K562 (cell line): ENCODE measurements around the gene OBSCN. TPM values are rescaled to one million over a fixed set of nuclear protein-coding genes. Genes with fewer than 3 reads are reported as not detected.

Source experiments
- AFF1 ChIP-seq, 2 experiments: fragments of 450-650 bp; IDR thresholded peaks; 2 replicates each; pipeline ENCODE4 v1.6.1; 2018; ENCODE audit warnings: mild to moderate bottlenecking in 2 of 2, low read depth in 1 of 2; ENCODE audit not compliant: partially characterized antibody in 2 of 2
- ARID1B ChIP-seq: fragments of 450-650 bp; IDR thresholded peaks from 2 replicates; pipeline ENCODE4 v1.6.1; 2016; ENCODE audit warnings: antibody characterized with exemption, mild to moderate bottlenecking, inconsistent platforms
- CUX1 ChIP-seq: fragments of 200-800 bp; sonication (Bioruptor generic); IDR thresholded peaks from 2 replicates; pipeline ENCODE4 v1.6.1; 2016; ENCODE audit warnings: missing genetic modification characterization, missing compliant biosample characterization
- GATA2 ChIP-seq: sonication (generic); formaldehyde crosslinking; IDR thresholded peaks from 2 replicates; pipeline ENCODE4 v1.4.0; 2020; ENCODE audit warnings: mild to moderate bottlenecking, missing genetic modification reagents
- JUN ChIP-seq, 2 experiments: sonication (generic) in 1 of 2; formaldehyde crosslinking in 1 of 2; IDR thresholded peaks; 2 replicates each; pipeline versions ENCODE4 v1.6.1 to v1.8.0; 2012 to 2022; ENCODE audit warnings: borderline replicate concordance in 2 of 2, mild to moderate bottlenecking in 2 of 2, improper control_type of control experiment in 1 of 2, low read depth in 1 of 2, low read length in 1 of 2, missing genetic modification reagents in 1 of 2
- LEF1 ChIP-seq: fragments of 450-650 bp; IDR thresholded peaks from 2 replicates; pipeline ENCODE4 v1.6.1; 2016; ENCODE audit warnings: mild to moderate bottlenecking
- MNT ChIP-seq, 2 experiments: fragments of 450-650 bp; conservative IDR thresholded peaks; 2 replicates each; pipeline ENCODE4 v1.6.1; 2017; ENCODE audit warnings: mild to moderate bottlenecking in 2 of 2, moderate library complexity in 2 of 2
- MYNN ChIP-seq, 2 experiments: sonication (generic); formaldehyde crosslinking in 1 of 2; IDR thresholded peaks; 2 replicates each; pipeline versions ENCODE4 v1.5.0 to v1.6.1; 2016 to 2020; ENCODE audit warnings: antibody characterized with exemption in 1 of 2, missing genetic modification reagents in 1 of 2
- NCOR1 ChIP-seq: fragments of 450-650 bp; IDR thresholded peaks from 2 replicates; pipeline ENCODE4 v1.6.1; 2016; ENCODE audit warnings: mild to moderate bottlenecking, moderate library complexity
- TCF3 ChIP-seq: sonication (generic); formaldehyde crosslinking; IDR thresholded peaks from 2 replicates; pipeline ENCODE4 v1.4.0; 2020; ENCODE audit warnings: mild to moderate bottlenecking, missing genetic modification reagents
- THAP12 ChIP-seq: fragments of 250-450 bp; sonication (Bioruptor Pico); IDR thresholded peaks from 2 replicates; pipeline ENCODE4 v1.9.0; 2021; ENCODE audit warnings: mild to moderate bottlenecking, inconsistent platforms
- polyA plus RNA-seq, 8 experiments: library from polyadenylated mRNA; depleted of rRNA in 4 of 8; stranded (reverse) in 5 of 8; unstranded in 3 of 8; fragments of >200 nt; fragmentation: Nextera tagmentation in 2 of 8; fragmentation: Illumina TruSeq in 1 of 8; extraction: Ambion mirVana in 2 of 8; extraction: Trizol in 1 of 8; gene quantifications; 2 replicates each; pipeline versions ENCODE4 v1.2.1 to v1.2.3, GENCODE V29; 2011 to 2014; ENCODE audit warnings: inconsistent platforms in 1 of 8, missing spikeins in 1 of 8
- total RNA-seq, 7 experiments: library from RNA; depleted of rRNA in 6 of 7; stranded (reverse); fragments of >200 nt in 6 of 7; fragmentation: Illumina TruSeq in 2 of 7; extraction: Trizol in 2 of 7; gene quantifications; 2 replicates each; pipeline versions ENCODE4 v1.2.1 to v1.2.3, GENCODE V29; 2011 to 2021; ENCODE audit warnings: low replicate concordance in 1 of 7

OBSCN gene
- total and polyA plus RNA-seq, 9 of the 15 experiments (the other 6 are each of a cell fraction or from before 2014, with no cell fraction given), result 0.18 to 19.7 (median 3.6) TPM

GRCh38 chr1:228420968-228421826 lies 213.4 kb downstream of the OBSCN start (continued):
- TF ChIP-seq THAP12 (no peak), MNT (conservative IDR thresholded peaks at IDR 0.05) (peak in 1 of 2 experiments; percentile 53; a peak in 1 of 4 replicates), TCF3 (CRISPR knock-in tag) (peak; percentile 97), LEF1 (peak; percentile 39; the same call in 1 of the 2 replicates), JUN (IDR thresholded peaks at IDR 0.05; ENCODE audit: borderline replicate concordance, low read depth, low read length) (no peak), JUN (CRISPR knock-in tag; IDR thresholded peaks at IDR 0.05; ENCODE audit: borderline replicate concordance) (no peak), CUX1 (CRISPR knock-in tag) (0 out of 2 replicates have a peak, but pooled peaks have one; percentile 60), NCOR1 (peak; percentile 90), MYNN (IDR thresholded peaks at IDR 0.05) (peak; percentile 71; the same call in 1 of the 2 replicates), MYNN (CRISPR knock-in tag; IDR thresholded peaks at IDR 0.05) (no peak), AFF1 (IDR thresholded peaks at IDR 0.05; ENCODE audit: low read depth in 1 of 2, partially characterized antibody in 2 of 2) (no peak), GATA2 (CRISPR knock-in tag) (peak; percentile 94), ARID1B (peak; percentile 95)
